Kidney tubule cell (primary cell): ENCODE results near the gene MAT1A.
"Not testable (repeated sequence)": the region's sequence is repeated elsewhere in the genome, so short reads cannot be mapped to it uniquely, and the experiment has no call there.

Source experiments
- DNase-seq: peaks from one replicate; pipeline ENCODE4 v3.0.0-alpha.2; 2018; ENCODE audit warnings: low spot score

Gene MAT1A

DNA sequence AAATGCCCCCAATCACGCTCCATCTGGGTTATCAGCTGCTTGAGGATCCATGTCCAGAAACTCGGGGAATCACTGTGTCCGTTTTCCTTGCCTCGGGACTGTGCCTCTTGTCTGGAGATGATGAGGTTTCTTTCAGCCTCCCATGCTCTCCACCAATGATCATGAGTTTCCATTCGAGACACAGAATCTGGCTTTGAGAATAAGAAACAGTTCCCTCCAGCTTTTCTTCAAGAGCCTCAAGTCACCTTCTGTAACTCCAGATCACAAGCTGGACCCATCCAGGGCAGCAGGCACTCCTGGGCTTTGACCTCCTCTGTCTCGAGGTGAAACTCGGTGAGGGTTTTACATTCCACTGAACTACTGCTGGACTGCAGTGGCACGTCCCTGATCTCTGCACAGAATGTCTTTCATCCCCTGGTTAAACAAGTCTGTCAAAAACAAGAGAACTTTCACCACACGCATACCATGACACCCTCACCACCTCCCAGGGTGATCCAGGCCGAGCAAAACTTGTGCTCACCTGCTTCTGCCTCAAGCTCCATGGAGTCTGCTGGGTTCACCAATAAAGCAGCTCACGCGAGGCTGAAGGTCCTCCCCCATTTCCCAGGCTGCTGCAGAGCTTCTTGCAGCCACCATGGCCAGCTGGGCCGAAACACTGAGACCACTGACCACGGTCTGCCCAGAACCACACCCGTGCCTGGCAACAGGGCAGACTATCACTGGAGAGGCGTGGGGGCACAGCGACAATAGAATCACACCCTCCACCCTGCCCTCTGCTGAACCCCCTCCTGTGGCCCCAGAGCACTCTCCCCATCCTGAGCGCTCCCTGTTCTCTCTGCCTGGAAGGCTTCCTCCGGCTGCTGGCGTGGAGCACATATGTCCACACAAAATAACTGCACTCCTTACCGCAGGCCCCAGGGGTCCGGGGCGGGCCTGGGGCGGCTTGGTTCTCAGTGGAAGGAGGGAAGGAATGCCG is 25.1 kb downstream of the MAT1A start:
- DNase-seq: no peak

- no peak for DNase-seq
Measured at GRCh38 chr10:80261316-80262030, 28.0 kb downstream of the MAT1A start.

DNA sequence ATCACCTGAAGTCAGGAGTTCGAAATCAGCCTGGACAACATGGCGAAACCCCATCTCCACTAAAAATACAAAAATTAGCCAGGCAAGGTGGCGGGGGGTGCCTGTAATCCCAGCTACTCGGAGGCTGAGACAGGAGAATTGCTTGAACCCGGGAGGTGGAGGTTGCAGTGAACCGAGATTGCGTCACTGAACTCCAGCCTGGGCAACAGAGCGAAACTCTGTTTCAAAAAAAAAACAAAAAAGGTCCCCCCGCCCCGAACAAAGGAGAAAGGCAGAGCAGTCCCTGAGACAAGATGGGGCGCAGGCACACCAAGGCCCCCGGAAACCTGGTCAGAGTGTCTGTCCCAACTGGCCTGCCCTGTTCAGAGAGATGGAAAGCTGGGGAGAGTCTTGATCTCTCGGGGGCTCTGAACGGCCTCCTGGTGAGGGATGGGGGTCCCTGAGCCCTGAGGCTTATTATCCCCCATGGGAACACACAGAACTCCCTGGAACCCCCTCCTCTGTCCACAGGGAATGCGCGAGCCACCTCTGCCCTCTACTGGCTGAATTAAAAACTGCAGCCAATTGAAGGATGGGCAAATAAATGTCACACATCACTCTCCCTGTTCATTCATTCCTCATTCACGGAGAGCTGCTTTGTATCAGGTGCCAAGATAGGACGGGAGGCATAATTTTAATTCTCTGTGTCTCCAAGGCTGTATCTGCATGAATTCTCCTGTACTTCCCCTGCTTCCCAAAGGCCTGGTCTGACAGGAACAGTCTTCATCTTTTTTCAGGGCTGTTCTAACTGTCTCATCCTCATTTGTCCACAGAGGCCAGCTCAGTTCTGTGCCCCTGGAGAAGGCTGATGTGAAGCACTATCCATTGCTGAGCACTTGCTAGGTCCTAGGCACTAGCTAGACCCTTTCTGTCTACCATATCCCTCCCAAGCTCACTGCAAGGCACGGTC is 28.9 kb downstream of the MAT1A start:
- peak; percentile 38 for DNase-seq

- no peak for DNase-seq
Measured at GRCh38 chr10:80259405-80259871, 30.0 kb downstream of the MAT1A start.

- DNase-seq: peak; percentile 26
Measured at GRCh38 chr10:80256798-80257197, 32.7 kb downstream of the MAT1A start.

DNA sequence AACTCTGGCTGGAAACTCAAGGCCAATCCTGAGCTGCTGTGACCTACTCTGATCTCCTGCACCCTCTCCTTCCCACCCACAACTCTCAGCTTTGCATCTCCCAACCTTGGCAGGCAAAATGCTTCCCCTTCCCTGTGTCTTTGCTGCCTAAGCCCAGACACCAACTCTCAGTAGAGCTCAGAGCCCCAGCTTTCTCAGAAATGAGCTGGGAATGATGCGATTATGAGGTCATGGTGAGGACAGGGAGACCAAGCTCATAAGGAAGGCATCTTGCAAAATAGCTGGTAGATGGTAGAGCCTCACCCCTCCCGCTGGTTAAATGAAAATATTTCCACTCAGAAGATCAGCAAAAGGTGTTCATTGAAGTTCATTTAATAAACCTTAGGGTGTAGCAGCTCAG is 34.7 kb downstream of the MAT1A start:
- not testable (repeated sequence) for DNase-seq

- not testable (repeated sequence) for DNase-seq
Measured at GRCh38 chr10:80253963-80254271, 35.5 kb downstream of the MAT1A start.

- no peak for DNase-seq
Measured at GRCh38 chr10:80253266-80253962, 36.0 kb downstream of the MAT1A start.

DNA sequence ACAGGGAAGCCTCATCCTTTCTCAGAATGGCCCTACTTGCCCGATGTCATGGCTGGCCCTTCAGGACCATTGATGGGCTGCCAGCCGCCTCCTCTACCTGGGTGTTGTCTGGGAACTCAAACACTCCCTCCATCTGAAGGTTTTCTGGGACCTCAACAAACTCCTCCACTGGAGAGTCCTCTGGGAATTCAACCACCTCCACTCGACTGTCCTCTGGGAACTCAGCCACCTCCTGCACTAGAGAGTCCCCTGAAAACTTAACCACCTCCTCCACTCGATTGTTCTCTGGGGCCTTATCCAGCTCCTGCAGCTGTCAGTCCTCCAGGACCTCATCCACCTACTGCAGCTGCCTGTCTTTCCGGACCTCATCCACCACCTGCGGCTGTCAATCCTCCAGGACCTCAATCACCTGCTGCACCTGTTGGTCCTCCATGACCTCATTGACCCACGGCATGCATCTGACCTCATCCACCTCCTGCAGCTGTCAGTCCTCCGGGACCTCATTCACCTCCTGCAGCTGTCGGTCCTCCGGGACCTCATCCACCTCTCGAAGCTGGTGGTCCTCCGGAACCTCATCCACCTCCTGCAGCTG is 37.1 kb downstream of the MAT1A start:
- DNase-seq: no peak

DNA sequence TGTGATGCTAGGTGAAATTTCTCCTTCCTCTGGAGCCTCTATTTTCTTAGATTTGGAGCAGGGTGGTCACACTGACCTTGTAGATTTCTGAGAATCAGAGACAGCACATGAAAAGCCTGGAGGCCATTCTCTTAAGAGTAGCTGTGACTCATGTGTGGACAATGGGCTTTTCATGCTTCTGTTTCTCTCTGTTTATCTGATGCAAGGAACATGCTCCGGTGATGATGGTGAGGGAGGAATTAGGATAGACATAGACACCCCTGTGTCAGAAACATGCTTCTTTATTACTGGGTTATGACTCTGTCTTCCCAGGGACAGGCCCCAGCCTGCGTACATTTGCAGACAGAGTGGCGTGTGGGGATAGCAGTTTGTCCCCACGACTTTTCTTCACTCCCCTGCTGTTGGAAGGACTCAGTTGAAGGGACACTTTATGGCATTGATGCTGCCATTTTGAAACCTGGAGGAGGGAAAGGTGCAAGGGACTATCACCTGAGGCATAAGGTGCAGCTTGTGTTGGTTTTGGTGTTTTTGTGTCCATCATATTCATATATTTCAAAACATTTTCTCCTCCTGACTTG is 37.7 kb downstream of the MAT1A start:
- DNase-seq: not testable (repeated sequence)

- DNase-seq: not testable (repeated sequence)
Measured at GRCh38 chr10:80250399-80250798, 39.1 kb downstream of the MAT1A start.

GRCh38 chr10:80249906-80250305 is 39.6 kb downstream of the MAT1A start:
- DNase-seq: not testable (repeated sequence)

DNA sequence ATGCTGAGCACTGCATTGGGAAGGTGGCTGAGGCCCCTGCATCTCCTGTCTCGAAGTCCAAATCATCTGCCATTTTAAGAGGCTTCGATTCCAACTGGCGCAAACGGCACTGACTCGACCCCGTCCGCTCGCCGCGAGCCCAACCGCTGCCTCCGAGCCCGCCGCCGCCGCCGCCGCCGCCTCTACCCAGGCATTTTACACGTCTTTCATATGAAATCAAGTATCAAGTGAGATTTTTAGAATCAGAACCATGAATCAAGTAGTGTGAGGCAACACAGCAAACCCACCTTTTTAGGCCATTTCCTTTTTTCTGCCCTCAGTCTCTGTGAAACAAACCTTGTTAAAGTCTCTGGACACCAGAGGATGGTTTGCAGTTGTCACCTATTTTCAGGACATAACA is 41.8 kb downstream of the MAT1A start:
- DNase-seq: not testable (repeated sequence)

GRCh38 chr10:80244371-80244770 is 45.1 kb downstream of the MAT1A start:
- not testable (repeated sequence) for DNase-seq

DNA sequence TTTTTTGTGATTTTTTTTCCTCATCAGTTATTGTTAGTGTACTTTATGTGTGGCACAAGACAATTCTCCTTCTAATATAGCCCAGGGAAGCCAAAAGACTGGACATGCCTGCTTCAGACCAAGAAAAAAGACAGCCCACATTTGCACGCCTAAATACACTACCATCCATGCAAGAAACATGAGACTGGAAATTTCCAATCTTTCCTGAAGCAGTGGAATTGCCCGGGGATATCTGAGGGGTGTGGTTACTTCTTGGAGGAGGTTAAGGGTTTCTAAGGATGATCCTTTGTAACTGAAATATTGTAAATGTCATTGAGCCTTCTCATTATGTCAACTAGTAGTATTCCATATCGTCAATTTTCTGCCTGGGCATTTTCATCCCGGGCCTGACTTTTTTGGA is 47.1 kb downstream of the MAT1A start:
- DNase-seq: not testable (repeated sequence)

GRCh38 chr10:80236457-80236856 is 53.0 kb downstream of the MAT1A start:
- DNase-seq: not testable (repeated sequence)

GRCh38 chr10:80234331-80235235 is 54.9 kb downstream of the MAT1A start:
- DNase-seq: not testable (repeated sequence)

DNA sequence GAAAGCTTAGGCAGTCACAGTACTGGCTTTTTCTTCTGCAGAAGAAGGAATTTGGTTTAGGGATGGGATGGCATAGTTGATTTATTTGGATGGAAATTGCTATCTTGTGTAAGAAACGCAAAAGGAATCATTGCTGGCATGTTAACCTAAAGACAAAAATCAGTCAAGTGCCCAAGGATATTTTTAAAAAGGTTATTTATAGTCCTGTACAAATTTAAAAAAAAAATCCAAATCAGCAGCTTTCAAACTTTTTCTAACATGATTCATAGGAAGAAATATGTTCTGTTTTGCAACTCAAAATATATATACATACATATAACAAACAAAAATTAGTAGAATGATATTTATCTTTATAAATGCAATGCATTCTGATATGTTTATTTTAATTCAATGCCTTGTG is 55.6 kb downstream of the MAT1A start:
- DNase-seq: not testable (repeated sequence)

DNA sequence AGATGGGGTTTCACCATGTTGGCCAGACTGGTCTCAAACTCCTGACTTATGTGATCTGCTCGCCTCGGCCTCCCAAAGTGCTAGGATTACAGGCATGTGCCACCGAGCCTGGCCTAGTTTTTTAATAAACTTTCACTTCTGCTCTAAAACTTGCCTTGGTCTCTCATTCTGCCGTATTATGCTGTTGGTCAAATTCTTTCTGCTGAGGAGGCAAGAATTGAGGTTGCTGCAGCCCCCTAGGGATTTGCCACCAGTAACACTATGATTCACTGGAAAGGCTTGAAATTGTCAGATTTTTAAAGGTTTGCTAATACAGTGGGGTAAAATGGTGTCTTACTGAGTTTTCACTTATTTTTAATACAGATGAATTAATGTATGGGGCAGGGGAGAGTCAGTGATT is 62.7 kb downstream of the MAT1A start:
- DNase-seq: not testable (repeated sequence)
